Fibroblast of peridontal ligament (primary cell): ENCODE measurements around the gene MPC1L.

Experiments used
- DNase-seq: peaks from one replicate; pipeline ENCODE4 v3.0.0-alpha.2; 2010; ENCODE audit errors: extremely low read depth

Gene MPC1L

DNA sequence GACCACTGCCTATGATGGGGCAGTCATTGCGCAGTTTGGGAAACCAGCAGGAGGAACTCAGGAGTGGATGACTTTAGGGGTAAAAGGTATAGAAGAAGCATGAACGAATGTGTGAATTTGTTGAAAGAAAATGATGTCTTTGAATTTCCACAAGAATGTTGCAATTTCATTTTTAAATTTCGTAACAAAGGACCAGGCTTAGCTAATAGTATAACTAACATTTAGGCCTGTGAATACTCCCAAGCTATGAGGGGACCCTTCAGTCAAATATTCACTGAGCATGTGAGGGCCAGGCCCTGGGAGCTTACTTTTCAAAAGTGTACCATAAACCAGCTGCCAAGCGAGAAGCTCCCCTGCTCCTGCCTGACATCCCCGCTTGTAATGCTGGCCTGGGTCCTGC, 5.3 kb downstream of the MPC1L start:
- DNase-seq = no peak

DNA sequence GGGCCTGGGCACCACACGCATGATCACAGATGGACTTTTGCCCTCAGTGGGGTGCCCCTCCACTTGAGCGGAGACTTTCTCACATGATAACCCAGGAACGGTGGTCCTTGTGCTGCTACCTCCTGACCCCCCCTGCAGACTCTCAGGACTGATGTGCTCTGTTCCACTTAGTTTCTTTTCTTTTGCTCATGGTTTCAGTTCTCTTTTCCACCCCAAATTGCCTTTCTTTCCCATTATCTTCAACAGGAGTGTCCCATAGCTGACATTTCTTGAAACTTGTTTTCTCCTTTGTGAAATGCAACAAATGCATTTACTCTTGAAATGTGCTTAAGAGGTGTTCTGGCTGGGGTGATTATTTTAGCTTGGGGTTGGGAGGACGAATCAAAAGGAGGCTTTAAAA, 9.0 kb downstream of the MPC1L start:
- no peak for DNase-seq

DNA sequence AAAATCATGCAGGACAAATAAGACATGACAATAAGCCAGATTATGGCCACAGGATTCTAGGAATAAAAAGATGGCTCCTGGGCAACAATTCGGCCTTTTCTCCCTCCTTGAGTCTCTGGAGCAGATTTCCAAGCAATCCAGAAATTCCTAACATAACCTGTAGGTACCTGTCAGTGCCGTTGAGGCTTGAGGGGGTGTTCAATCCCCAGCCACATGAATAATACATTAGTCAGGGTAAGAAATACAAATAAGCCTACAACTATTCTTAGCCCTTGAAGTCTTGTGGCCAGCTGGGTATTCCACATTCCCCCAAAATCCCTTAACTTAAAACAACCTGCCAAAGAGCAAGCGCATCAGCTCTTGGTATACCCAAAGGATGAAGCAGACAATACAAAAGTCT, 14.5 kb downstream of the MPC1L start:
- DNase-seq = no peak

- peak; percentile 62 for DNase-seq
Measured at GRCh38 chrX:40644176-40644575, 20.9 kb downstream of the MPC1L start.

DNA sequence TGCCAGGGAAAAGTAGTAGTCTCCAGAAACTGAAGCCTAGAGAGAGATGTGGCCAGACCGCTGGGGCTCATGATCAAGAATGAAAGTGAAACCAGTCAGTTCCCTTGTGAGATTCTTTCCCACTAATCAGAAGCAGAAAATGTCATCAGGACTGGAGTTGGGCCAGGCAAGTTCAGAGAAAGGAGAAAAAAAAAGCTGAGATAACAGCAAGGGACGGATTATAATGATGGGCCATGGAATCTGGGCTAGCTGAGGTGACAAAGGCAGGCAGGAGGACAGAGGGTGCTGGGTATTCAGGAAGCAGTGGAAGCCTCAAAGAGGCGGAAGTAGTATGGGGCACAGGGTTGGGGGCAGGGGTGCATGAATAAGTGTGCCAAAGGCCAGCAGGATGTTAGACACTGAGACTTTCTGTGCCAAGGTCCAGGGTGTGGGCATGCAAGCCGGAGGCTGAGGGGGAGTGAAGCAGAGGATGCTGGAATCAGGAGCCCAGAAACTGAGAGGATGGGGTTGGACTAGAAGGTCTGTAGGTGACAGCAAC, 21.7 kb downstream of the MPC1L start:
- peak; percentile 83 for DNase-seq

- peak; percentile 31 for DNase-seq
Measured at GRCh38 chrX:40646489-40647306, 23.5 kb downstream of the MPC1L start.

- peak; percentile 85 for DNase-seq
Measured at GRCh38 chrX:40647307-40648197, 24.3 kb downstream of the MPC1L start, which contains the start of gene CXorf38. CXorf38 (minus strand) TSS chrX:40647561; CDS start chrX:40647520, 41 bp downstream.

DNA sequence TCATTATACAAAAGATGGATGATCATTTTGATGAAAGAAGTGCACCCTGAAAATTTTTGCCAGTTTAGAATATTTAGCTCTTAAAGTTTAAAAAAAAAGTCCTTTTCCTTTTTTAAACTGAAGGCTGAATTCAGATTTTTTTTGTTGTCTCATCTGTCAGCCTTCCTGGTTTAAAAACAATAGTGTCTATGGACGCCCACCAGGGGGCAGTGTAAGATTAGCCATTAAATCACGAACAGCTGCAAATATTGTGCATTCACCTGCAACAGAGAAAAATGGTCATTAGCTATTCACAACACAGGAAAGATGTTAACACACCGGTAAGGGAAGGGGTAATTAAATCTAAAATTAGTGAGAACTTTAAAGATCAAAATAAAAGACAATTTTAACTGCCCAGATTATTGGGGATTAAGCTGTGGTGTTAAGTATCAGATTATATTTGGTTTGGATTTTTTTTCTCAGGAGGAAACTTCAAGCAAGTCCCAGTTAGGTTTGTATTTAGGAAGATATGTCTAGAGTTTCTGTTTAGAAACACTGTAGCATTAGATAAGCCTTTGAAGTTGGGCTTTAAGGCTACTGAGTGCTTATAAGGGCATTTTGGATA, 28.5 kb downstream of the MPC1L start:
- DNase-seq = peak; percentile 67

- DNase-seq = no peak
Measured at GRCh38 chrX:40652664-40653063, 29.4 kb downstream of the MPC1L start.

- no peak for DNase-seq
Measured at GRCh38 chrX:40653535-40653934, 30.3 kb downstream of the MPC1L start.

DNA sequence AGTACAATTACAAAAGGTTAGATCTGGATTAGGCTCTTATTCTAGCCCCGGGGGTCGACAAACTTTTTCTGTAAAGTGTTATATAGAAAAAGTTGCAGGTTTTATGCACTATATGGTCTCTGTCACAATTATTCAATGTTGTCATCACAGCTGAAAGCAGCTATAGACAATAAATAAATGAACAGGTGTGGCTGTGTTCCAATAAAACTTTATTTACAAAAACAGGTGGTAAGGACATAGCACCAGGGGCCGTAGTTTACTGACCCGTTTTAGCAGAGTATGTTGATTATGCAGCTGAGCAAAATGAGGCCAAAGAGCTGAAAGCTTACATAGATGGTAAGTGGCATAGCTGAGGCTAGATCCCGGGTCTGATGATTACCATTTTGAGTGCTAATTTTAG, 37.2 kb downstream of the MPC1L start:
- DNase-seq = no peak

DNA sequence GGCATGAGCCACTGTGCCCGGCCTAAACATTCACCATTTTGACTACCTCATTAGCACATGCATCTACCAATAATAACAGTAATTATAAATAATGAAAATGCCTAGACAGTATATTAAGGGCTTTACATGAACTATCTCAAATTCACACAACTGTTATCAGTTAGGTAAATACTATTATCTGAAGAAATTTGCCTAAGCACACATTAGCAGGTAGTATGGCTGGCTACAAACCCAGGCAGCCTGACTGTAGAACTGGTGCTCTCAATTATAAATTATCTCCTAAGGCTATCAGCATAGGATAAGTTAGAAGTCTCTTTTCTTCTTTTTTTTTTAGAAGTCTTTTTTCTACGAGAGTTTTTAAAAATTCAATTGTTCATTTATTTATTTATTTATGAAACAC, 38.3 kb downstream of the MPC1L start:
- no peak for DNase-seq

GRCh38 chrX:40663078-40663740, 40.0 kb downstream of the MPC1L start:
- no peak for DNase-seq

DNA sequence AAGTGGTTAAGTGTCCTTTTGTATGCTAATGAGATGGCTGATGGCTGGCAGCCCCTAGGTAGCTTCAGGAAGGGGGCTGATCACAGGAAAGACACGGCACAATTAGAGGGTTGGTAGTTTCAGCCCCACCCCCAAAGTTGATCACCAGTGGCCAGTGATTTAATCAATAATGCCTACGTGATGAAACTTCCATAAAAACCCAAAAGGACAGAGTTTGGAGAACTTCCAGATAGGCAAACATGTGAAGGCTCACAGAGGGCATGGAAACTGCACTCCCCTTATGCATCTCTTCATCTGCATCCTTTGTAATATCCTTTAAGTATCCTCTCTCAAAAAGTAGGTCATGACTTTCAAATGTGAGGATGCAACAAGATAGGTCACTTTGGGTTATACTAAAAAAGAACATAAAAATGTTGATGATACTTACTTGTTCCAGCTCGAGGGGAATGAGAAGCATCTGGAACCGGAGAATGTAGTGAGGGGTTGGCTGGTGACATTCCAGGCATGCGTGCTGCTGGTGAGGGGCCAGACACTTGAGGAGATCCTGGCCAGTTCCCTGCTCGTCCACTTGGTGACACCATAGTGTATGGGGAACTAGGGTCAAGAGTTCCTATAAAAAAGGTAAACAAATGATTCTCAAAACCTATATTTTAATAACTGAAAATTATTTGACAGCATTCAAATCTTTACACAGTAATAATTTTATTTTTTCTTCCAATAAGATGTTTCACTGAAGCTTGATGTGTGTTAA, 40.8 kb downstream of the MPC1L start:
- peak; percentile 23 for DNase-seq

GRCh38 chrX:40671126-40671525, 47.9 kb downstream of the MPC1L start:
- no peak for DNase-seq
